ENCODE measurements around the gene NEURL3. TPM values are rescaled to one million over a fixed set of nuclear protein-coding genes. Genes with fewer than 3 reads are reported as not detected.

Gene NEURL3
- total and polyA plus RNA-seq, 4 donors, result 0.24 to 2.1 (median 0.72) TPM

DNA sequence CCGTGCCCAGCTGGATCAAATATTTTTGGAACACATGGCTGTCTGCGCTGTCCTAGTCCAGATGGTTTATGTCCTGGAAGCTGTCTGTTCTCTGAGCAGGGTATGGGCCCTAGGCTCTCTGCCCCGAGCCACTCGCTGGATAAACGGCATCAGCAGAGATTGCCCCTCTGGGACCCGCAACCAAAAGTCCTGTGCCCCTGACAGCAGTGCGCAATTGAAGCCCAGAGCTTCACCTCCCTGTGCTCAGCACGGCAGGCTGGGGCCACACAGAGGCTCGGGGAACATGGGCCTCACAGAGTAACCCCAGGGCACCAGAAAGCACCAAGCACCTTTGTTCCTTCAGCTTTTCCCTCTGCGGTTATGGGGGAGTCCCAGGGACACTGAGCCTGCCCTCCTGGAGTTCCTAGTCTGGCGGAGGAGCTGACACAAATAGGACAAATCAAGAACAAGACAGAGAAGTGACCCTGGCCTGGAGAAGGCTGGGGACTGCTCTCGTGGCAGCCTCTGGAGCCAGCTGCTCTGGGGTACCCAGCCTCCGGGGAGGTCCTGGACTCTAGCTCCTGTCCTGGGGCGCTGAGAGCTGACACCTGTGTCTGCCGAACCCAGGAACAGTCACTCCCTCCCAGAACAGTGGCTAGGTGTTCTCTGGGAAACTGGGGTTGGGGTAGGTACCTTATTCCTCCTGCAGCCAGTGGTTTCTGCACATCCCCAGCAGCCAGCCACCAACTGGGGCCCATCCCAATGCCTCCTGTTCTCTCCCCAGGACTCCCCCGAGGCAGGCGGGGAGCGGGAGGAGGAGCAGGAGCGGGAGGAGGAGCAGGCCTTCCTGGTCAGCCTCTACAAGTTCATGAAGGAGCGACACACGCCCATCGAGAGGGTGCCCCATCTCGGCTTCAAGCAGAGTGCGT lies 43.7 kb upstream of the NEURL3 start:
- Histone ChIP-seq H3K9me3 (ENCODE audit: control insufficient read depth in 4 of 4, insufficient read depth in 3 of 4, low read length in 3 of 4) (peaks cover 0 to 2% (median 0%) of the 10 kb centered on the region in 4 donors), H3K4me3 (no peak overlapping the region), H3K27me3 (ENCODE audit: control insufficient read depth in 3 of 3, insufficient read depth in 3 of 3, low read length in 2 of 3) (no peaks in the 10 kb centered on the region), H3K9ac (ENCODE audit: insufficient read depth in 1 of 2, low read length in 2 of 2) (no peak overlapping the region), H3K36me3 (ENCODE audit: control insufficient read depth in 4 of 4, insufficient read depth in 4 of 4, low read length in 4 of 4) (peaks cover 0 to 60% (median 0%) of the 10 kb centered on the region in 4 donors), H3K27ac (ENCODE audit: low read depth in 1 of 2, low read length in 1 of 2) (no peak overlapping the region), H3K4me1 (ENCODE audit: control insufficient read depth in 5 of 5, insufficient read depth in 5 of 5, low read length in 5 of 5) (peaks cover 0 to 14% (median 3%) of the 10 kb centered on the region in 5 donors)
- ATAC-seq (ENCODE audit: insufficient read depth, low FRiP score) (no peak), DNase-seq (peak in 1 of 3 donors; percentile 41)
- no peak for TF ChIP-seq CTCF (IDR thresholded peaks at IDR 0.05; ENCODE audit: control extremely low read depth, extremely low read depth)
- 89 to 91% methylated on average over 24 of the region's 24 CpGs for WGBS, 2 donors

GRCh38 chr2:96547731-96548171 lies 42.6 kb upstream of the NEURL3 start:
- peak in 2 of 3 donors; percentile 57 to 59 for DNase-seq
- no peaks in the 10 kb centered on the region for H3K27me3 ChIP-seq (ENCODE audit: control insufficient read depth in 3 of 3, insufficient read depth in 3 of 3, low read length in 2 of 3)
- H3K36me3 ChIP-seq (ENCODE audit: control insufficient read depth in 4 of 4, insufficient read depth in 4 of 4, low read length in 4 of 4), result peaks cover 0 to 60% (median 0%) of the 10 kb centered on the region in 4 donors
- H3K9me3 ChIP-seq (ENCODE audit: control insufficient read depth in 4 of 4, insufficient read depth in 3 of 4, low read length in 3 of 4), result peaks cover 0 to 2% (median 0%) of the 10 kb centered on the region in 4 donors
- TF ChIP-seq CTCF (IDR thresholded peaks at IDR 0.05; ENCODE audit: control extremely low read depth, extremely low read depth), result no peak
- no peak overlapping the region for H3K27ac ChIP-seq (ENCODE audit: low read depth in 1 of 2, low read length in 1 of 2)
- H3K4me1 ChIP-seq (ENCODE audit: control insufficient read depth in 5 of 5, insufficient read depth in 5 of 5, low read length in 5 of 5), result peaks cover 0 to 14% (median 3%) of the 10 kb centered on the region in 5 donors
- H3K4me3 ChIP-seq, result no peak overlapping the region
- 81 to 93% methylated on average over 6 of the region's 6 CpGs for WGBS, 2 donors
- ATAC-seq (ENCODE audit: insufficient read depth, low FRiP score), result no peak
- no peak overlapping the region for H3K9ac ChIP-seq (ENCODE audit: insufficient read depth in 1 of 2, low read length in 2 of 2)

DNA sequence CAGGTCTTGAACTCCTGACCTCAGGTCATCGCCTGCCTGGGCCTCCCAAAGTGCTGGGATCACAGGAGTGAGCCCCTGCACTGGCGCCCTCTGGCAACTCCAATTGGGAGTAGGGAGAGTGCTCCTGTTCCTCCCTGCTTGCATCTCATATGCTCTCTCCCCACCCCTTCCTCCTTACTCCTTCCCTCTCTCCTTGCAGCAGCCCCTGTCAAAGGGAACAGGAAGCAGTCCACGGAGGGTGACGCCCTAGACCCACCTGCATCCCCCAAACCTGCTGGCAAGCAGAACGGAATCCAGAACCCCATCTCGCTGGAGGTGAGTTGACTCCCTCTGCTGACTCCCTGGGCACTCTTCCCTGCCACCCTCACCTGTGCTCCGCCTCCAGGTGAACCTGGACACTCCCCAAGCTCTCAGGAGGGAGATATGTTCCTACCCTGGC lies 42.1 kb upstream of the NEURL3 start:
- no peaks in the 10 kb centered on the region for H3K27me3 ChIP-seq (ENCODE audit: control insufficient read depth in 3 of 3, insufficient read depth in 3 of 3, low read length in 2 of 3)
- no peak overlapping the region for H3K4me3 ChIP-seq
- TF ChIP-seq CTCF (IDR thresholded peaks at IDR 0.05; ENCODE audit: control extremely low read depth, extremely low read depth), result no peak
- peaks cover 0 to 56% (median 0%) of the 10 kb centered on the region in 4 donors for H3K36me3 ChIP-seq (ENCODE audit: control insufficient read depth in 4 of 4, insufficient read depth in 4 of 4, low read length in 4 of 4)
- no peak for ATAC-seq (ENCODE audit: insufficient read depth, low FRiP score)
- peaks cover 0 to 14% (median 3%) of the 10 kb centered on the region in 5 donors for H3K4me1 ChIP-seq (ENCODE audit: control insufficient read depth in 5 of 5, insufficient read depth in 5 of 5, low read length in 5 of 5)
- H3K9ac ChIP-seq (ENCODE audit: insufficient read depth in 1 of 2, low read length in 2 of 2), result no peak overlapping the region
- peaks cover 0 to 2% (median 0%) of the 10 kb centered on the region in 4 donors for H3K9me3 ChIP-seq (ENCODE audit: control insufficient read depth in 4 of 4, insufficient read depth in 3 of 4, low read length in 3 of 4)
- H3K27ac ChIP-seq (ENCODE audit: low read depth in 1 of 2, low read length in 1 of 2), result peak overlapping the region in 1 of 2 donors; percentile 6
- DNase-seq, result no peak
- 82 to 87% methylated on average over 7 of the region's 7 CpGs for WGBS, 2 donors

All from lung (tissue), 12 donors.